Suprapubic skin (tissue), 4 donors: Measurements from ENCODE around the gene FBXO7. TPM values are rescaled to one million over a fixed set of nuclear protein-coding genes. Genes with fewer than 3 reads are reported as not detected.
A peak's percentile ranks its signal among the peaks of the same experiment; 100 is the strongest.

Source experiments
- DNase-seq, 2 donors: peaks; one replicate each; pipeline ENCODE4 v3.0.0-alpha.2; 2019; ENCODE audit warnings: low spot score in 2 of 2
- H3K27ac ChIP-seq: fragments of 200-600 bp; sonication (generic); one replicate; pipeline ENCODE4 v1.5.1; 2019
- H3K27me3 ChIP-seq: fragments of 200-600 bp; sonication (generic); one replicate; pipeline ENCODE4 v1.5.1; 2019
- H3K36me3 ChIP-seq: fragments of 200-600 bp; sonication (generic); one replicate; pipeline ENCODE4 v1.5.1; 2019
- H3K4me1 ChIP-seq: fragments of 200-600 bp; sonication (generic); one replicate; pipeline ENCODE4 v1.5.1; 2019
- H3K4me3 ChIP-seq: fragments of 200-600 bp; sonication (generic); one replicate; pipeline ENCODE4 v1.5.1; 2019; ENCODE audit warnings: mild to moderate bottlenecking
- H3K9me3 ChIP-seq: fragments of 200-600 bp; sonication (generic); one replicate; pipeline ENCODE4 v1.5.1; 2019
- CTCF ChIP-seq, 2 donors: fragments of 200-600 bp in 1 of 2; fragments of 450-650 bp in 1 of 2; sonication (generic) in 1 of 2; IDR thresholded peaks; one replicate each; pipeline ENCODE4 v1.5.1; 2016 to 2019; ENCODE audit warnings: antibody characterized with exemption in 2 of 2, mild to moderate bottlenecking in 1 of 2, moderate library complexity in 1 of 2
- EP300 ChIP-seq: sonication (generic); formaldehyde crosslinking; IDR thresholded peaks from one replicate; pipeline ENCODE4 v1.6.1; 2017; ENCODE audit warnings: antibody characterized with exemption
- POLR2A ChIP-seq, 2 donors: fragments of 450-650 bp; IDR thresholded peaks; one replicate each; pipeline ENCODE4 v1.6.1; 2017; ENCODE audit warnings: antibody characterized with exemption in 2 of 2, mild to moderate bottlenecking in 2 of 2, moderate library complexity in 2 of 2
- POLR2AphosphoS5 ChIP-seq, 3 donors: sonication (generic); formaldehyde crosslinking; IDR thresholded peaks; one replicate each; pipeline ENCODE4 v1.6.1; 2017; ENCODE audit warnings: antibody characterized with exemption in 3 of 3
- WGBS: methylation state at CpG from one replicate; pipeline ENCODE4 v1.1.5; 2018; 5-methylcytosine and 5-hydroxymethylcytosine counted together
- total RNA-seq, 4 donors: library from RNA; depleted of rRNA; stranded (reverse); fragments of >200 nt; gene quantifications; one replicate each; pipeline ENCODE4 v1.1.0, GENCODE V29; 2016

The FBXO7 gene
- total RNA-seq, 4 donors from 2014 or later = 59.8 to 87.9 (median 81.8) TPM

DNA sequence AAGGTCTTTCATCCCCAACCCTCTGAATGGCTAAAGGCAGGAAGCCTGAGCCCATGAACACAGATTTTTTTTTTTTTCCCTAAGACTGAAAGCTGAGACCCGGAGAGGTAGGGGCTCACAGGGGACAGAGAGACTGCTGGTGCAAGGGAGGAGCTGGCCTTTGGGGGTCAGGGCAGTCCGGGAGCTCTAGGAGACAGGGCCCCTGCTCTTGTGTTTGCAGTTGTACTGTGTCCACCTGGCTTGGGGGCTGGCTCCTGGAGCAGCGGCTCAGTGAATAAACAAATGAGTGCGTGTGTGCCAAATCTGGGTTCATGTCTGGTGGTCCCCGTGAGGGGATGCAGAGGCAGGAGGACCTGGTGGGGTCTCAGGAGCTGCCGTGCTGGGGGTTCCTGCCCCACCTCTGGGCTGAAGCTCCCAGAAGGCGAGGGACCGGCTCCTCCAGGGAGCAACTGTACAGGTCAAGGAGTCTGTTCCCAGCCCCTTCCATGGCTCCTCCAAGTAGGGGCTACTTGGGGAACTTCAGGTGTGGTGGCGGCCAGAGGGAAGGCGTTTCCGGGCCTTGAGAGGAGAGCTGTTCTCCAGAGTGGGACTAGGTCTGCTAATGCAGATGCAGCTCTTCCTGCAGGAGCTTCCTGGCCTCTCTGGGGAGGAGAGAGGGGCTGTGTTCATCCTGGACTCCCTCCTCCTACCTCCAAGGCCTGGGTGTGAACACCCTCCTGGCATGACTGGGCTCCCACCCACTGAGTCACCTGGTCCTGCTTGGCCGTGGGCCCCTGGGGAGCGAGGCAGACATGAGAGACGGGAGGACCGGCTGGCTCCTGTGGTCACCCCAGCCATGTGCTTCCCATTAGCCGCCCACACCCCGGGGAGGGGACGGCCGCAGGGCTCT lies 57.6 kb downstream of the FBXO7 start:
- peak in 2 of 3 donors; percentile 48 to 85 for TF ChIP-seq POLR2AphosphoS5 (IDR thresholded peaks at IDR 0.05)
- TF ChIP-seq EP300 = no peak
- no peak for TF ChIP-seq POLR2A (IDR thresholded peaks at IDR 0.05)
- TF ChIP-seq CTCF (IDR thresholded peaks at IDR 0.05) = no peak
- H3K9me3 ChIP-seq = no peaks in the 10 kb centered on the region
- no peak overlapping the region for H3K4me3 ChIP-seq
- H3K27me3 ChIP-seq = no peaks in the 10 kb centered on the region
- peaks cover 62% of the 10 kb centered on the region for H3K4me1 ChIP-seq
- WGBS = 60% methylated on average over 15 of the region's 19 CpGs
- H3K27ac ChIP-seq = peak overlapping the region; percentile 77
- H3K36me3 ChIP-seq = no peaks in the 10 kb centered on the region
- DNase-seq = peak; percentile 94 to 96

GRCh38 chr22:32532820-32533128 lies 58.2 kb downstream of the FBXO7 start:
- H3K36me3 ChIP-seq = no peaks in the 10 kb centered on the region
- H3K27ac ChIP-seq = peak overlapping the region; percentile 77
- no peak for TF ChIP-seq EP300
- TF ChIP-seq CTCF (IDR thresholded peaks at IDR 0.05) = no peak
- peak in 1 of 3 donors; percentile 4 for TF ChIP-seq POLR2AphosphoS5 (IDR thresholded peaks at IDR 0.05)
- TF ChIP-seq POLR2A (IDR thresholded peaks at IDR 0.05) = no peak
- no peak overlapping the region for H3K4me3 ChIP-seq
- DNase-seq = no peak
- H3K27me3 ChIP-seq = no peaks in the 10 kb centered on the region
- no peaks in the 10 kb centered on the region for H3K9me3 ChIP-seq
- H3K4me1 ChIP-seq = peaks cover 62% of the 10 kb centered on the region
- 57% methylated on average over 10 of the region's 10 CpGs for WGBS

DNA sequence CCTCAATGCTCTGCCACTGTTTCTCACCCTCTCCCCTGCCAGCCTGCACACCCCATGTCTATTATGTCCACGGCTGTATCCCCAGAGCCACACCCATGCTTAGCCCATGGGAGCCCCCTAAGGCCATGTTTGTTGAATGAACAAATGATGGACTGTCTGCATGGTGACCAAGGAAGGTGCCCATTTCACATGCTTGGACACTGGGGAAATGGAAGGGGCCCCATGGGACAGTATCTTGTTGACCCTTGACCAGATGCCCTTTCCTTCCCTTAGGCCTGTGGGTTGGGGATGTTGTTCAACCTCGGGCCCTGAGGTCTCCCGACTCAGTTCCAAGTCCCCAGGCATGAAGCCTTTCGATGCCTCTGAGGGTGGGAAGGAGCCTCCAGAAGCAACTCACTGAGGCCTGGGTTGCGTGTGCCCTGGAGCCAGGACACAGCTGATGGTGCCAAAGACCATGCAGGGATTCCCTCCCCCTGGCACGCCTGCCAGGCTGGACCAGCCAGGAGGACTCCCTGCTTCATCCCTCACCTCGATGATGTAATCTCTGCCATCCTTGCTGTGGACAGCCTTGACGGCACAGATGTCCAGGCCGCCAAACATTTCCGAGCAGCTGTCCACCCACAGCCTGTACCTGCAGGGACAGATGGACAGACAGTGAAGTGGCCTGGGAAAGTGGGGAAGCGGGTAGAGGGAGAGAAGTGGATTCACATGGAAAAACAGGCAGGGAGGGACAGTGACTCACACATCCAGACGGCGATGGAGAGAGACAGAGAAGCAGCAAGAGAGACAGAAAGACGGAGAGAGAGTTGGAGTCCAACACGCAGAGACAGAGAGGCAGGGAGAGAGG lies 58.9 kb downstream of the FBXO7 start:
- Histone ChIP-seq H3K4me1 (peaks cover 62% of the 10 kb centered on the region), H3K27ac (peak overlapping the region; percentile 77), H3K27me3 (no peaks in the 10 kb centered on the region), H3K4me3 (no peak overlapping the region), H3K36me3 (no peaks in the 10 kb centered on the region), H3K9me3 (no peaks in the 10 kb centered on the region)
- no peak for DNase-seq
- 75% methylated on average over 15 of the region's 15 CpGs for WGBS
- TF ChIP-seq CTCF (IDR thresholded peaks at IDR 0.05) (no peak), POLR2A (IDR thresholded peaks at IDR 0.05) (no peak), EP300 (no peak)

- no peaks in the 10 kb centered on the region for H3K27me3 ChIP-seq
- DNase-seq = peak in 1 of 2 donors; percentile 70
- peak overlapping the region; percentile 77 for H3K27ac ChIP-seq
- no peak overlapping the region for H3K4me3 ChIP-seq
- WGBS = 44% methylated on average over 10 of the region's 15 CpGs
- no peaks in the 10 kb centered on the region for H3K9me3 ChIP-seq
- peaks cover 56% of the 10 kb centered on the region for H3K4me1 ChIP-seq
- no peaks in the 10 kb centered on the region for H3K36me3 ChIP-seq
- no peak for TF ChIP-seq CTCF (IDR thresholded peaks at IDR 0.05)
- TF ChIP-seq POLR2A (IDR thresholded peaks at IDR 0.05) = no peak
- no peak for TF ChIP-seq POLR2AphosphoS5 (IDR thresholded peaks at IDR 0.05)
- TF ChIP-seq EP300 = no peak
These were observed 59.9 kb downstream of the FBXO7 start for GRCh38 chr22:32534252-32535235.
